CD4-positive, alpha-beta memory T cell (primary cell): Measurements from ENCODE around the gene GAREM1. TPM values are rescaled to one million over a fixed set of nuclear protein-coding genes. Genes with fewer than 3 reads are reported as not detected.
"Not testable (repeated sequence)": the region's sequence is repeated elsewhere in the genome, so short reads cannot be mapped to it uniquely, and the experiment has no call there.

Experiments
- CTCF ChIA-PET: fragments of 350-600 bp; sonication (Branson Sonifier 250); formaldehyde crosslinking; loops from one replicate; lab custom pipeline; 2021; ENCODE audit warnings: inconsistent platforms; ENCODE audit not compliant: partially characterized antibody; lab: Charles Lee
- POLR2A ChIA-PET: fragments of 350-600 bp; sonication (Branson Sonifier 250); formaldehyde crosslinking; loops from one replicate; lab custom pipeline; 2021; ENCODE audit not compliant: partially characterized antibody; lab: Charles Lee
- DNase-seq, 5 donors: peaks; one replicate each; pipeline versions ENCODE4 v3.0.0 to v3.0.0-alpha.2; 2020 to 2022; ENCODE audit warnings: mixed read lengths in 1 of 5
- H3K27ac ChIP-seq: one replicate; pipeline ENCODE4 v1.7.0; 2013; ENCODE audit warnings: low read depth, low read length
- H3K27me3 ChIP-seq: 2 replicates; pipeline ENCODE4 v1.7.0; 2013; ENCODE audit warnings: mild to moderate bottlenecking, low read length, moderate library complexity; ENCODE audit not compliant: insufficient read depth
- H3K36me3 ChIP-seq: 2 replicates; pipeline ENCODE4 v1.7.0; 2013; ENCODE audit warnings: mild to moderate bottlenecking, low read length, moderate library complexity; ENCODE audit not compliant: insufficient read depth
- H3K4me1 ChIP-seq: 2 replicates; pipeline ENCODE4 v1.7.0; 2013; ENCODE audit warnings: mild to moderate bottlenecking, low read length, moderate library complexity; ENCODE audit not compliant: insufficient read depth
- H3K4me3 ChIP-seq, 2 donors: one replicate each; pipeline ENCODE4 v1.7.0; 2013; ENCODE audit warnings: low read length in 2 of 2, mild to moderate bottlenecking in 1 of 2
- H3K9me3 ChIP-seq, 2 donors: one replicate each; pipeline ENCODE4 v1.7.0; 2013; ENCODE audit warnings: low read length in 2 of 2, control low read depth in 1 of 2; ENCODE audit not compliant: control insufficient read depth in 1 of 2
- H3K27ac Mint-ChIP-seq, 7 donors: one replicate each; pipeline ENCODE4 v1.8.0; 2020 to 2021; ENCODE audit warnings: mixed read lengths in 7 of 7, mild to moderate bottlenecking in 6 of 7, inconsistent platforms in 3 of 7, moderate library complexity in 3 of 7
- H3K27me3 Mint-ChIP-seq, 2 donors: one replicate each; pipeline ENCODE4 v1.8.0; 2020 to 2021; ENCODE audit warnings: mixed read lengths in 2 of 2
- H3K36me3 Mint-ChIP-seq, 2 donors: one replicate each; pipeline ENCODE4 v1.8.0; 2020 to 2021; ENCODE audit warnings: mixed read lengths in 2 of 2, inconsistent platforms in 1 of 2, mild to moderate bottlenecking in 1 of 2
- H3K4me1 Mint-ChIP-seq, 4 donors: one replicate each; pipeline ENCODE4 v1.8.0; 2020 to 2021; ENCODE audit warnings: mixed read lengths in 4 of 4, mild to moderate bottlenecking in 1 of 4
- H3K4me3 Mint-ChIP-seq, 8 donors: one replicate each; pipeline ENCODE4 v1.8.0; 2020 to 2021; ENCODE audit warnings: mixed read lengths in 8 of 8, mild to moderate bottlenecking in 7 of 8, moderate library complexity in 6 of 8, inconsistent platforms in 3 of 8
- H3K9me3 Mint-ChIP-seq, 8 donors: one replicate each; pipeline ENCODE4 v1.8.0; 2020 to 2021; ENCODE audit warnings: mixed read lengths in 8 of 8, mild to moderate bottlenecking in 5 of 8, inconsistent platforms in 3 of 8, moderate library complexity in 1 of 8
- intact Hi-C: fragments of 100-400 bp; cut with micrococcal nuclease; formaldehyde crosslinking; loops from one replicate; pipeline ENCODE4 v1.15.1; 2023
- polyA plus RNA-seq, 2 donors: library from polyadenylated mRNA; unstranded; fragments of 300-500 nt; fragmentation: Illumina TruSeq; gene quantifications; one replicate each; pipeline ENCODE4 v1.2.3, GENCODE V29; 2021
- total RNA-seq, 2 experiments: library from RNA; stranded (reverse); gene quantifications; one replicate each; pipeline ENCODE4 v1.2.3, GENCODE V29; 2021

GAREM1 gene
- total and polyA plus RNA-seq, 4 experiments from 2014 or later, result 0.28 to 1.1 (median 0.52) TPM; not detected in 1

- intact Hi-C loops, result no loop called here
- Mint-ChIP-seq H3K4me3 (no peak overlapping the region), H3K27me3 (peaks cover 2 to 9% of the 10 kb centered on the region in 2 donors), H3K36me3 (no peaks in the 10 kb centered on the region), H3K4me1 (no peaks in the 10 kb centered on the region), H3K27ac (no peak overlapping the region), H3K9me3 (no peaks in the 10 kb centered on the region)
- Histone ChIP-seq H3K9me3 (no peaks in the 10 kb centered on the region), H3K4me3 (no peak overlapping the region), H3K27ac (no peak overlapping the region), H3K27me3 (no peaks in the 10 kb centered on the region), H3K36me3 (no peaks in the 10 kb centered on the region), H3K4me1 (no peaks in the 10 kb centered on the region)
- DNase-seq, result no peak
- CTCF ChIA-PET, result no interaction called here
- POLR2A ChIA-PET, result no interaction called here
Measured at GRCh38 chr18:32243358-32243757, 227.3 kb downstream of the GAREM1 start.

GRCh38 chr18:32242395-32242794 lies 228.3 kb downstream of the GAREM1 start:
- ChIA-PET CTCF (no interaction called here), POLR2A (no interaction called here)
- H3K4me1 Mint-ChIP-seq, result no peaks in the 10 kb centered on the region
- Histone ChIP-seq H3K4me1 (no peaks in the 10 kb centered on the region), H3K36me3 (no peaks in the 10 kb centered on the region), H3K9me3 (no peaks in the 10 kb centered on the region), H3K4me3 (no peak overlapping the region), H3K27me3 (no peaks in the 10 kb centered on the region), H3K27ac (no peak overlapping the region)
- no peak overlapping the region for H3K4me3 Mint-ChIP-seq
- intact Hi-C loops, result no loop called here
- DNase-seq, result no peak
- H3K9me3 Mint-ChIP-seq, result no peaks in the 10 kb centered on the region
- H3K27me3 Mint-ChIP-seq, result peaks cover 4 to 11% of the 10 kb centered on the region in 2 donors
- H3K36me3 Mint-ChIP-seq, result no peaks in the 10 kb centered on the region
- no peak overlapping the region for H3K27ac Mint-ChIP-seq

GRCh38 chr18:32238635-32239268 lies 231.9 kb downstream of the GAREM1 start:
- H3K27me3 Mint-ChIP-seq, result peaks cover 7 to 10% of the 10 kb centered on the region in 2 donors
- no peaks in the 10 kb centered on the region for H3K36me3 ChIP-seq
- no peak for DNase-seq
- H3K9me3 Mint-ChIP-seq, result peaks cover 0 to 4% (median 2%) of the 10 kb centered on the region in 8 donors
- no peak overlapping the region for H3K4me3 ChIP-seq
- ChIA-PET POLR2A (no interaction called here), CTCF (no interaction called here)
- no peak overlapping the region for H3K27ac Mint-ChIP-seq
- no peak overlapping the region for H3K27ac ChIP-seq
- intact Hi-C loops, result no loop called here
- H3K36me3 Mint-ChIP-seq, result no peaks in the 10 kb centered on the region
- H3K9me3 ChIP-seq, result no peaks in the 10 kb centered on the region
- H3K4me1 Mint-ChIP-seq, result no peaks in the 10 kb centered on the region
- H3K27me3 ChIP-seq, result no peaks in the 10 kb centered on the region
- no peak overlapping the region for H3K4me3 Mint-ChIP-seq
- H3K4me1 ChIP-seq, result no peaks in the 10 kb centered on the region

- H3K36me3 ChIP-seq, result no peaks in the 10 kb centered on the region
- Mint-ChIP-seq H3K4me3 (no peak overlapping the region), H3K36me3 (no peaks in the 10 kb centered on the region), H3K27ac (no peak overlapping the region), H3K27me3 (peaks cover 8 to 10% of the 10 kb centered on the region in 2 donors), H3K9me3 (peaks cover 0 to 6% (median 4%) of the 10 kb centered on the region in 8 donors), H3K4me1 (no peaks in the 10 kb centered on the region)
- no peak overlapping the region for H3K27ac ChIP-seq
- H3K4me1 ChIP-seq, result no peaks in the 10 kb centered on the region
- no peaks in the 10 kb centered on the region for H3K27me3 ChIP-seq
- no peaks in the 10 kb centered on the region for H3K9me3 ChIP-seq
- intact Hi-C loops, result no loop called here
- ChIA-PET POLR2A (no interaction called here), CTCF (interaction anchor here (0.7 kb wide), 1 partner anchor 40 kb away, joined by 3 read pairs; no protein-coding TSS in a partner anchor)
- no peak overlapping the region for H3K4me3 ChIP-seq
- no peak for DNase-seq
Measured at GRCh38 chr18:32237049-32237448, 233.6 kb downstream of the GAREM1 start.

GRCh38 chr18:32233348-32233747 lies 237.3 kb downstream of the GAREM1 start:
- H3K9me3 ChIP-seq, POLR2A ChIA-PET, H3K27ac Mint-ChIP-seq, H3K4me1 Mint-ChIP-seq, H3K4me1 ChIP-seq, H3K4me3 ChIP-seq, DNase-seq, H3K36me3 Mint-ChIP-seq, H3K27ac ChIP-seq, intact Hi-C loops, H3K9me3 Mint-ChIP-seq, H3K27me3 ChIP-seq, CTCF ChIA-PET, H3K27me3 Mint-ChIP-seq, H3K36me3 ChIP-seq, H3K4me3 Mint-ChIP-seq: not testable (repeated sequence)

- Mint-ChIP-seq H3K9me3 (no peaks in the 10 kb centered on the region), H3K27ac (no peak overlapping the region), H3K4me3 (no peak overlapping the region), H3K4me1 (no peaks in the 10 kb centered on the region), H3K36me3 (no peaks in the 10 kb centered on the region), H3K27me3 (peaks cover 1 to 3% of the 10 kb centered on the region in 2 donors)
- Histone ChIP-seq H3K4me1 (no peaks in the 10 kb centered on the region), H3K36me3 (no peaks in the 10 kb centered on the region), H3K9me3 (no peaks in the 10 kb centered on the region), H3K27ac (no peak overlapping the region), H3K4me3 (no peak overlapping the region), H3K27me3 (no peaks in the 10 kb centered on the region)
- CTCF ChIA-PET, result no interaction called here
- no peak for DNase-seq
- POLR2A ChIA-PET, result no interaction called here
- intact Hi-C loops, result no loop called here
Measured at GRCh38 chr18:32219431-32220018, 251.2 kb downstream of the GAREM1 start.

- Mint-ChIP-seq H3K27ac (no peak overlapping the region), H3K36me3 (no peaks in the 10 kb centered on the region), H3K27me3 (peaks cover 1 to 3% of the 10 kb centered on the region in 2 donors), H3K9me3 (no peaks in the 10 kb centered on the region), H3K4me1 (no peaks in the 10 kb centered on the region), H3K4me3 (no peak overlapping the region)
- CTCF ChIA-PET, result no interaction called here
- no peak for DNase-seq
- no peak overlapping the region for H3K27ac ChIP-seq
- H3K4me1 ChIP-seq, result no peaks in the 10 kb centered on the region
- H3K27me3 ChIP-seq, result no peaks in the 10 kb centered on the region
- no peaks in the 10 kb centered on the region for H3K9me3 ChIP-seq
- POLR2A ChIA-PET, result no interaction called here
- H3K4me3 ChIP-seq, result no peak overlapping the region
- no peaks in the 10 kb centered on the region for H3K36me3 ChIP-seq
- intact Hi-C loops, result no loop called here
Measured at GRCh38 chr18:32216390-32216789, 254.3 kb downstream of the GAREM1 start.
